BJ (cell line): ENCODE measurements around the gene SPRY2. TPM values are rescaled to one million over a fixed set of nuclear protein-coding genes. Genes with fewer than 3 reads are reported as not detected.

Experiments used
- CTCF ChIA-PET: fragments of 350-600 bp; formaldehyde crosslinking; extraction: SDS; loops from one replicate; lab custom pipeline; 2021; ENCODE audit warnings: antibody characterized with exemption, inconsistent platforms; lab: Yijun Ruan, JAX
- POLR2A ChIA-PET: fragments of 300-600 bp; sonication (Branson Sonifier 250); formaldehyde crosslinking; extraction: SDS; loops from one replicate; lab custom pipeline; 2021; ENCODE audit warnings: antibody characterized with exemption; lab: Charles Lee
- DNase-seq: peaks from one replicate; pipeline ENCODE4 v3.0.0-alpha.2; 2011; ENCODE audit warnings: low read depth
- H3K27me3 ChIP-seq: 2 replicates; pipeline ENCODE4 v1.6.0; 2011; ENCODE audit warnings: low read length; ENCODE audit not compliant: control insufficient read depth, insufficient read depth
- H3K36me3 ChIP-seq: 2 replicates; pipeline ENCODE4 v1.5.1; 2011; ENCODE audit warnings: low read length; ENCODE audit not compliant: control insufficient read depth, insufficient read depth
- H3K4me3 ChIP-seq: 2 replicates; pipeline ENCODE4 v1.5.1; 2011; ENCODE audit warnings: low read depth, mild to moderate bottlenecking, control low read depth, low read length
- CTCF ChIP-seq: IDR thresholded peaks from 2 replicates; pipeline ENCODE4 v1.5.1; 2011; ENCODE audit warnings: low read depth, mild to moderate bottlenecking, control low read depth, inconsistent platforms, low read length, moderate library complexity; ENCODE audit not compliant: insufficient read depth
- polyA plus RNA-seq: library from polyadenylated mRNA; depleted of rRNA; stranded (reverse); fragments of >200 nt; gene quantifications from 2 replicates; pipeline ENCODE4 v1.2.3, GENCODE V29; 2011

The SPRY2 gene
- polyA plus RNA-seq, 1 experiment = 21.0 TPM

- no peak for TF ChIP-seq CTCF
- ChIA-PET CTCF (no interaction called here), POLR2A (no interaction called here)
These were observed 33.5 kb upstream of the SPRY2 start for GRCh38 chr13:80374444-80374843.

GRCh38 chr13:80371840-80372509 lies 31.0 kb upstream of the SPRY2 start:
- POLR2A ChIA-PET = no interaction called here
- CTCF ChIA-PET = no interaction called here
- TF ChIP-seq CTCF = no peak
- Histone ChIP-seq H3K36me3 (no peaks in the 10 kb centered on the region), H3K27me3 (no peaks in the 10 kb centered on the region), H3K4me3 (no peak overlapping the region)
- DNase-seq = no peak

More at GRCh38 chr13:80374444-80374843, 33.5 kb upstream of the SPRY2 start:
- no peak overlapping the region for H3K4me3 ChIP-seq
- no peaks in the 10 kb centered on the region for H3K27me3 ChIP-seq
- no peaks in the 10 kb centered on the region for H3K36me3 ChIP-seq
- no peak for DNase-seq

GRCh38 chr13:80367473-80367872 lies 26.5 kb upstream of the SPRY2 start:
- no peak for TF ChIP-seq CTCF
- no peaks in the 10 kb centered on the region for H3K27me3 ChIP-seq
- DNase-seq = no peak
- no peak overlapping the region for H3K4me3 ChIP-seq
- ChIA-PET CTCF (no interaction called here), POLR2A (no interaction called here)
- no peaks in the 10 kb centered on the region for H3K36me3 ChIP-seq

GRCh38 chr13:80363890-80364503 lies 23.1 kb upstream of the SPRY2 start:
- ChIA-PET POLR2A (no interaction called here), CTCF (interaction anchor here (0.7 to 2.8 kb wide), 5 partner anchors 11 to 744 kb away, joined by 3 to 20 read pairs (median 3); no protein-coding TSS in a partner anchor)
- Histone ChIP-seq H3K4me3 (no peak overlapping the region), H3K27me3 (no peaks in the 10 kb centered on the region), H3K36me3 (no peaks in the 10 kb centered on the region)
- TF ChIP-seq CTCF = peak; percentile 76
- no peak for DNase-seq

- no peak for TF ChIP-seq CTCF
- POLR2A ChIA-PET = no interaction called here
These were observed 21.6 kb upstream of the SPRY2 start for GRCh38 chr13:80362481-80362880.

More at GRCh38 chr13:80362481-80362880, 21.6 kb upstream of the SPRY2 start:
- Histone ChIP-seq H3K36me3 (no peaks in the 10 kb centered on the region), H3K4me3 (no peak overlapping the region), H3K27me3 (no peaks in the 10 kb centered on the region)
- CTCF ChIA-PET = interaction anchor here (1.2 to 2.5 kb wide), 4 partner anchors 20 to 684 kb away, joined by 4 to 13 read pairs (median 8); no protein-coding TSS in a partner anchor
- no peak for DNase-seq
